HG03103 (cell line): ENCODE measurements around the gene IFFO2.

Source experiments
- ATAC-seq: cut with Tn5 transposase; IDR thresholded peaks from one replicate; pipeline ENCODE4 v1.9.1; 2021; ENCODE audit warnings: low read depth; ENCODE audit not compliant: unreplicated experiment

IFFO2 gene

DNA sequence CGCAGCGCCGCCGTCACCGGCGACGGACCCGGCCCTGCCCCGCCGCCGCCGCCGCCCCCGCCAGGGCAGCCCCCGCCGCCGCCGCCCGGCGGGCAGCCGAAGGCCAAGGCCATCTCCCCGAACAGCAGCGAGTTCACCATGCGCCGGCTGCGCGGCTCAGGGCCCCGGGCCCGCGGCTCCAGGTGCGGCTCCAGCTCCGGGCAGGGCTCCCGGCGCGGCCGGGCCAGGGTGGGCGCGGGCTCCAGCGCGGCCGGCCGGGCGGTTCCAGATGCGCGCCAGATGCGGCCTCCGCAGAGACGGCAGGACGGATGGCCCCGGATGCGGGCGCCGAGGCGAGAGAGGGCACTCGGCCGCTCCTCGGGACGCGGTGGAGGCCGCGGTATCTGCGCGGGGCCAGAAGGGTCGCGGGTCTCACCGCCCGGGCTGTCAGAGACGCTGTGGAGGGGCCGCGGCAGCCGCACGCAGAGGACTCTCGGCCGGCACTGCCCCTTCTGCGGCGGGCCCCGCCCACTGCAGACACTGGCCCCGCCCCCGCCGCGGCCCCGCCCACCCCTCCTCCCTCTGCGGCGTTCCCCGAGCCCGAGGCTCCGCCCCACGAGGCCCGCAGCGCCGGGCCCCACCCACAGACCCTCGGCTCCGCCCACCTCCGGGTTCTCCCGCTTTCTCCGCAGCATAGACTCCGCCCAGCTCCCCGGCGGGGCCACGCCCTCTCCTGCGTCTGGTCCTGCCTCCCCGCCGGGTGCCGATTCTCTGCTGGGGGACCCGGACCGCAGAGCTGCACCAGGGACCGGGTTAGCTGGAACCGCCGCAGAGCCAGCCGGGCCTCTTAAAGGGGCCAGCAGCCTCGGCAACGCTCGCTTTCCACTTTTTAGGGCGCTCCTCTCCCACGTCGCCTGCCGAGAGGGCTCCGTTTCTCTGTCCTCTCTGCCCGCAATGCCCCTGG, at the start of gene IFFO2:
IFFO2 (minus strand) TSS at position 484 of the 943 bp plus-strand sequence; CDS start at position 140, 344 bp downstream.
- ATAC-seq: peak; percentile 53

DNA sequence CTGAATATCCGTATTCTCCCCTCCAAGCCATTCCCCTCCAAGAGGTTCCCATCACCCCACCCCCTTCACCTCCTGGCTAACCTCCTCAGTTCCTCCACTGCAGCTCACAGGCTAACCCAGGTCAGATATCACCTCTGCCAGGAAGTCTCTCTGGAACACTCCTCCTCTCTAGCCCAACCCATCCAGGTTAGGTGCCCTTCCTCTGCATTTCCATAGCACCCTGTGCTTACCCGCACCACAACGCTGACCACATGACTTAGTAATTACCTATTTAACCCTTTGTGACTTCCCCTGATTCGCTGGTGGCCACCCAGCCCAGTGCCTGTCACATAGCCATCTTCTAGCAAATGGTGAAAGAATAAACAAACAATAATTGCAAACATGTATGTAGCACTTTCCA, 49.5 kb upstream of the IFFO2 start:
- ATAC-seq: no peak

DNA sequence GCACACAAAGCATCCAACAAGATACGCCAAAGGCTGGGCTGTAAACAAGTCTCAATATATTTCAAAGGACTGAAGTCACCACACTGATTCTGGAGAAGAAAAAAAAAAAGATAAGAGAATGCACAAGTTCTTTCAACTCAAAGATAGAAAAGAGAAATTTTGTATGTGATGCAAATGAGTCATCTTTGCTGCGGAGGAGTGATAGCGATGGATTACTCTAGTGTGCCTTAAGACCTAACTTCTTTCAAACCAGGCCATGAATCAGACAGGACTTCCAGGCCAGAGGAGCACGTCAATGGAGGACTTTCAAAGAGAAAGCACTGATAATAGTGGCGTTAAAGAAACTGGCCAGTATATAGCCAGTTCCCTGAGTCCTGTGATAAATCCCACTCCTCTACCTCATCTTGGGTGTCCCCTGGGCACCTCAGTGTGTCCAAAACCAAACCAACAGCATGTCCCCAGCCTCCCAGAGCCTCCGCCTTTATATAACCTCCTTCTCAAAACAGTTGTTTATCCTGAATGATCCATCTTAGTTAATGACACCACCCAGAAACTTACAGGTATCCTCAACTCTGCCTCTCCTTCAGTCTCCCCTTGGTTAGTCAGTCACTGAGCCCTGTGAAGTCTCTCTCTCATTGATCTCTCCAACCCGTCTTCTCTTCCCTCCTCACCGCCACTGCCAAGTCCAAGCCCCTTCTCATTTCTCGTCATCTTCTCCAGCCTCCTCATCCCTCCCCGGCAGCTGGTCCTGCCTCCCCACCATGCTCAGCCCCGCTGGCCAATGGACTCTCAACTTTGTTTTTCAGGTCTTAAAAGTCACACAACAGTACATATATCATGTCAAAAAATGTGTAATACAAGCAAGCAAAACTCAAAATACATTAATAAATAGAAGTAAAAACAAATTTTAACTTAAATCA, 47.2 kb upstream of the IFFO2 start:
- no peak for ATAC-seq

DNA sequence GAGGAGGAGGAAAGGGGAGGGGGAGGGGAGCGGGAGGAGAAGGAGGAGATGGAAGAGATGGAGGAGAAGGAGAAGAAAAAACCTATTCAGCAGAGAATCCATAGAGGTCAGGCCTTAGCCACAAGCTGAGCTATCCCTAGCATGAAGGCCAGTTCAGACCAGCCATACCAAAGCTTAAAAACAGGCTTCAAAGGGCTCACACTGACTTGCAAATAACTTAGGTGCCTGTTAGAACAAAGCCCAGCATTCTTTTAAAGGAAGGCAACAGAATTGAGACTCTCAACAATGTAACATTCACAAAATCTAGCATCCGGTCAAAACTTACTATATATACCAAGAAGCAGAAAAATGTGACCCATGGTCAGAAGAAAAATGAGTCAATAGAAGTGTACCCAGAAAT, 43.6 kb upstream of the IFFO2 start:
- no peak for ATAC-seq

DNA sequence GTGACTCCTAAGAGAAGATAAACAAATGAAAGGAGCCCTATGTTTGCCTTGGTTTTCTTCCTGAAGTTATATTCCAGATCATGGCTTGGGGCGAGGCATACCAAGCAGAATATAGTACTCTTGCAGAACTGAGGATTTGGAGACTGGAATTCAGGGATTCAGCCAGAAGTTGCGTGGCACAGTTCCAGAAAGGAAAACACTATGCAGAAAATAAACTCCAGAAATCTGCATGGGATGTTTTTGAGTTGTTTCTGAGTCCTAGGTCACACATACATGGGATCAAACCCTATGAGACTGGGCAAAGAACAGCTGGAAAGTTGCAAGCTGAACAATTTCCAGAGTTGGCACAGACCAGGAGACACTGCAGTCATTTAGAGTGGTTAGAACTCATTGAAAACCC, 42.9 kb upstream of the IFFO2 start:
- no peak for ATAC-seq

DNA sequence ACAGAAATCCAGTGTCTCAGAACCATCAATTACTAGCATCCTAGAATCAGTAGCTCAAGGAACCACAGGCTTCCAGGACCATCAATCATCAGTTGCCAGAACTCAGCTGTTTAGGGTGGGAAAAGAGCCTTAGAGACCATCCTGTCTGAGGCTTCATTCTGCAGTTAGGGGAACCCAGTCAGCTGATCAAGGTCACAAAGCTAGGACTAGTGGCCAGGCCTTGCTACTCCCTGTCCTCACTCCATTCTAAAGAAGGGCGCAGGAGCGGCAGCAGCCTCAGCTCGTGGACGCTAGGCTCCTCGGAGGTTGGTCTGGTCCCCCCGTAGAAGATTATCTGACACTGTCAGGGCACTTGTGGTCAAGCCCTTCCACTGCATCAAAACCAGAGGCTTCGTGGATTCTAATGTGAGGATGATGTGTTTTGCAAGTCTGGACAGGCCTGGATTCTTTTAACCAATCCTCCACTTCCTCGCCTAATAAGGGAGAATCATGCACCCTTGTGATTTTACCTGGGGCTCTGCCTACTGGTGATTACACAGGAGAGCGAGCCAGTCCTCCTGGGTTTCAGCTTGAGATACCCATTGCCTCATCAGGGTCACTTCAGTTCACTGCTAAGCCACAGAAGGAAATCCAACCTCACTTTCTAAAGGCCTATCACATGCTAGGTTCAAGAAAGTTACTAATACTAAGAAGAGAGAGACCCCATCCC, 41.7 kb upstream of the IFFO2 start:
- no peak for ATAC-seq

DNA sequence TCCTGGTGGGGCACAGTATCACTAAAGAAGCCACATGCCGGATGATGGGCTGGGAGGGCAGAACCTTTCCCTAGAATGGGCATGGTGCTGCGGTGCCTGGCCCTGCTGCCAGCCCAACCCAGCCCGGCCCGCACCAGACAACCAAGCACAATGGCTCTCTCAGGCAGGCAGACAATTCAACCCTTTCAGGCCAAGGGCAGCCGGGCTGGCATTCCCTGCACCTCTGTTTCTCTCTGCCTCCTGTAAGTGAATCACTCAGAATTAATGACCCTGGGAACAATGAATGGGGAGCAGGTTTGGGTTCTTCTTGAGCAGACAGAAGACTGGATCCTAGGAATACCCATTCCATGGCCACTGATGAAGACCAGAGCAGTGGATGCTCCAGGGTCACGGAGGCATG, 41.0 kb upstream of the IFFO2 start:
- no peak for ATAC-seq

DNA sequence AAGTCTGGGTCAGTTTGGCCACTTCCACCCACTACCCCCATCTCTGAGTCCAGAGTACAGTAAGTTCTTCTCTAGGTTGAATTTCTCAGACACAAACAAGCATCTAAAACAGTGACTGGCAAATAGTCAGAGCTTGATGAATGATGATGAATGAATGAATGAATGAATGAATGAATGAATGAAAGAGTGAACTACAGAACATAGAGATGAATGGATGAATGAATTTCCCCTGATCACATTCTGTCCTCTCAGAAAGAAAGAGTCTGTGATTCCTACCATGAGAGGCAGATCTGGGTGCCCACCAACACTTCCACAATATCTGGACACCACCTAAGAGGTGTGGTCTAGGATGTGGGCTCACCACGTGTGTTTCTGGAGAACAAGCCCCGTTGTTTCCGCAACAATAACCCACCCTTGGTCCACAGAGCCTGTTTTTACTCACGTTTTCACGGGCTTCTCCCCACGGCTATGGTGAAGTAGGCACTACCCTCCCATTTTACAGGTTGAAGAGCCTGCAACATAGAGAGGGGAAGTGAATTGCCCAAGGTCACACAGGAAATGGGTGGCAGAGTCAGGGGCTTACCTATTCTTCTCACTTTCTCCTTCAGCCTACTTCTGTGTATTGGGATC, 40.2 kb upstream of the IFFO2 start:
- no peak for ATAC-seq

DNA sequence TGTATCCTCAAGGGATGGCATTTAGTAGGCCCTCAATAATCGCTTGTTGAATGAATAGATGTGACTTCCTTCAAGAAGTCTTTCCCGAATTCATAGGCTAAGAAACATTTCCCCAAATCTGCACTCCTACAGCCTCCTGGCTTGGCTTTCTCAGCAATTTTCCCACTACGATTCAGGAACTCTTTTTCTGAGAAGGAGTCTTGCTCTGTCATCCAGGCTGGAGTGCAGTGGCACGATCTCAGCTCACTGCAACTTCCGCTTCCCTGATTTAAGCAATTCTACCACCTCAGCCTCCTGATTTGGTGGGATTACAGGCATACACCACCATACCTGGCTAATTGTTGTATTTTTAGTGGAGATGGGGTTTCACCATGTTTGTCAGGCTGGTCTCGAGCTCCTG, 37.9 kb upstream of the IFFO2 start:
- no peak for ATAC-seq

DNA sequence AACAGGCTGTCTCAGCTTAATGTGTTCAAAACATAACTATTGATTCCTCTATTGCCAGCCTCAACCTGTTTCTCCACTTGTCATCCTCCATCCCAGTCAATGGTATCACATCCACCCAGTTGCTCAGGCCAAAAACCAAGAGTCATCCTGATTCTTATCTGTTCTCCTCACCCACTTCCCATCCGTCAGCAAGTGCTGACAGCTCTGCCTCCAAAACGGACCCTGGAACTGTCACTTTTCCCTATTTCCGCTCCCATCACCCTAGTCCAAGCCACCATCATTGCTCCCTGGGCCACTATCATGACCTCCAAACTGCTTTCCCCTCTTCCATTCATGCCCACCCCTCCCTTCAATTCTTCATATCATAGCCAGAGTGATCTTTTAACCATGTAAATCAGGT, 36.2 kb upstream of the IFFO2 start:
- no peak for ATAC-seq

DNA sequence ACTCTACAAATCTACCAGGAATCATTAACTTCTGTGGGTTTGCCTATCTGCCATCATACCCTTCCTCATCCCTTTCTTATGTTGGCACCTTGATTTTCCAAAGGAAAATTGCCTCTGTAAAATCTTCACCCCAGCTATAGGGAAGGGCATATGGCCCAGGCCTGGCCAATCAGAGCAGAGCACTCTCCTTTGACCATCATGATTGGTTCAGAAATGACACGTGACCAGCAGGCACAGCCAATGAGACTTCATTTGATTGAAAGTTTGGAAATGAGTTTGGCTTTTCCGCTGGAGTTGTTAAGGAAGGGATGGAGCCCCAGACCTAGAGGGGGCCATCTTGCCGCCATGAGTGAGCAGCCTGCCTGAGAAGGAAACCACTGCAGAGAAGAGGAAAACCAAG, 35.1 kb upstream of the IFFO2 start:
- no peak for ATAC-seq

DNA sequence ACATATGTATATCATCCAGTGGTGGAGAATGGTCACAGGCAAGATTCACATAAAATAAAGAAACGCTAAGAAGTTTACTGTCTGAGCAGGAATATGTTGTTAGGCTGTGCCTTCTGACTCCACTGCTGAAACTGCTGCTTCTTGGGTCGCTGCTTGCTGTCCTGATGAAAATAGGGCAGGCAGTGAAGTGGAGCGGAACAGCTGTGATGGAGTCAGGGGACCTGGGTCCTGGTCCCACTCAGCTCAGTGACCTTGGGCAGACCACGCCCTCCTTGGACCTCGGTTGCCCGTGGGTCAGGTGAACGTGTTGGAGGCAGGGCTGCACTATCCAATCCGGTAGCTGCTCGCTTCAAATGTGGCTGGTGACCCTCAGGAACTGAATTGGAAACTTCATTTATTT, 33.4 kb upstream of the IFFO2 start:
- ATAC-seq: no peak

DNA sequence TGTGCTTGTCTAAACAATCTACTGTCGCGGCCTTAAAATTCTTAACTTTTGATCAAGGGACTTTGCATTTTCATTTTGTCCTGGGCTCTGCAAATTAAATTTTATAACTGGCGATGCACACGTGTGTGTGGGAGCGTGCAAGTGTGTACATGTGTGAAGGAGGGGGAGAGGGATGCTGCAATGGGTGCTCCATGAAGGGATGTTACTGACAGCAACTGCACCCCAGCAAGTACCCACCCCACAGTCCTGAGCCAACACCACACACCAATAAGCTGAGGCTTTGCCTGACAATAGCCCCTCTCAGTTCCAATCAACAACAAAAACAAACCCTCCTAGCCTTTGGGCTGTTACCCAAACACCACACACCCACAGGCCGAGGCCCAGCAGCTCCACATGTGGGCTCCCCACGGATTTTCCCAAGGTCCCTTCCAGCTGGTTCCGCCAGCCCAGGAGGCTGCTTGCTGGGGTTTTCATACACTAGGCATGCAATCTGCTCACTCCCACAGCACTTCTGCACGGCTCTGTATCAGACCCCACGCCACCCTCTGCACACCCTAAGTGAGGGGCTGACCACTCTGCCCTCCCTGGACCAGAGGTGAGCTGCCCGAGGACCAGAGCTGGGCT, 32.8 kb upstream of the IFFO2 start:
- ATAC-seq: no peak

DNA sequence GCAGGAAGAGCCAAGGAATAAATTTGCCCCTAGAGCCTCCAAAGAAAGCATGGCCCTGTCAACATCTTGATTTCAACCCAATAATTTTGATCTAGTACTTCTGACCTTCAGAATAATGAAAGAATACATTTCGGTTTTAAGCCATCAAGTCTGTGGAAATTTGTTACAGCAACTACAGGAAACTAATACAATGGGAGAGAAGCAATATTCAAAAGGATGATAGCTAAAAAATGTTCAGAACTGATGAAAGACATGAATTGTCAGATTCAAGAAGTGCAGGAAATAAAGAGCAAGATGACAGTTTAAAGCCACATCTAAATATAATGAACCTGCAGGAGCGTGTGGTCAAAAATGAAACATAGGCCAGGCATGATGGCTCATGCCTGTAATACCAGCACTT, 24.8 kb upstream of the IFFO2 start:
- ATAC-seq: no peak

DNA sequence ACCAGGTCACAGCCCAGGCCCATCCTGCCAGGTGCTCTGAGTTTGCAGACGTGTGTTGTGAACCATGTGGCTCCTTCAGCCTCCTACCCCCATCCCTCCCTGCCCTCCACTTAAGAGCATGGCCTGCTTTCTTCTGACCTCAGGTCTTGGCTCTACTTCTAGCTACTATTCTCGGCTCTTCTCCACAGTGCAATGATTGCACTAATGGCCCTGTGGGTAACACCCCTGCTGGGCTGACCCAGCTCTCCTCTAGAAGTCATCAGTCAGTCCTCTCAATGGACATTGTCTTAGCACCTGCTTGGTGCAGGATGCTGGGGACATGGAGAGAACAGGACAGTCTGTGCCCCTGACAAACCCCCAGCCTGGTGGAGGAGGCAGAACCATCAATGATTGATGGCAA, 22.2 kb upstream of the IFFO2 start:
- no peak for ATAC-seq

DNA sequence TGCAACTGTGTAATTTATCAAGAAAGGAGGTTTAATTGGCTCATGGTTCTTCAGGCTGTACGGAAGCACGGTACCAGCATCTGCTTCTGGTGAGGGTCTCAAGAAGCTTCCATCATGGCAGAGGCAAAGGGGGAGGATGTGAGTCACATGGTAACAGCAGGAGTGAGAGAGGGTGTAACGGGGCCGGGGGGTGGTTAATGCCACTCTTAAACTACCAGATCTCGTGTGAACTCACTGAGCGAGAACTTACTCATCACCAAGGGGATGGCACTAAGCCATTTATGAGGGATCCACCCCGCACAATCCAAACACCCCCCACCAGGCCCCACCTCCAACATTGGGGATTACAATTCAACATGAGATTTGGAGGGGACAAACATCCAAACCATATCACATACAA, 21.0 kb upstream of the IFFO2 start:
- ATAC-seq: no peak

DNA sequence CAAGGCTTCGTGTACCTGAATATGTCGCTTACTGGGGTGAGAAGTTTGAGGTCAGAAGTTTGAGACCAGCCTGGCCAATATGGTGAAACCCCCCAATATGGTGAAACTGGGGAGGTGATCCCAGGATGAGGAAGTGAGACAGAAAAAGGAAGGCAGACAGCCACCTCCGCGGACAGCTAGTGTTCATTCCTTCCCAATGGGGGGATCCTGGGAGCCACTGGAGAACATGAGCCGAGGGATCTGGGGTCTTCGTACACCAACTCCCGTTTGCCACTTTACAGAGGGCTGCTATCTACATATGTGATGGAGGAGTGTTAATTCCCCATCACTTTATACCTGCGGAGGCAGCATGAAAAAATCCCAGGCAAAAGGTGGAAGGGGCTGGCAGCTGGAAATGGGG, 19.6 kb upstream of the IFFO2 start:
- ATAC-seq: no peak

DNA sequence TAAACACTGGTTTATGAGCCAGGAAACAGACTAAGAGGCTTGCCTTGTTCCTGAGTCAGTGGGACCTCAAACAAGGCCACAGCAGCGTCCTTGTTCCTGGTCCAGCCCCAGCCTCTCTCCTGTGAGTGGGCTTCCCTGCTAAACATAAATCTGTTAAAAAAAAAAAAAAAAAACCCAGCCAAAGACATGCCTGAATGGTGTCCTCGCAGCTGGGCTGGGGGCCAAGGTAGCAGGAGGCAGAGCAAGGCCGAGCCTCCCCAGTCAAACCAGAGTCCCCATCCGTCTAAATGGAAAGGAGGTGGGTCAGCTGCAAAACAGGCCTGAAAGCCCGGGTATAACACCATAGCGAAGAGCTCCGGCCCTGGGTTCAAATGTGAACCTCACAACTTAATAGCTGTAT, 18.1 kb upstream of the IFFO2 start:
- ATAC-seq: no peak

DNA sequence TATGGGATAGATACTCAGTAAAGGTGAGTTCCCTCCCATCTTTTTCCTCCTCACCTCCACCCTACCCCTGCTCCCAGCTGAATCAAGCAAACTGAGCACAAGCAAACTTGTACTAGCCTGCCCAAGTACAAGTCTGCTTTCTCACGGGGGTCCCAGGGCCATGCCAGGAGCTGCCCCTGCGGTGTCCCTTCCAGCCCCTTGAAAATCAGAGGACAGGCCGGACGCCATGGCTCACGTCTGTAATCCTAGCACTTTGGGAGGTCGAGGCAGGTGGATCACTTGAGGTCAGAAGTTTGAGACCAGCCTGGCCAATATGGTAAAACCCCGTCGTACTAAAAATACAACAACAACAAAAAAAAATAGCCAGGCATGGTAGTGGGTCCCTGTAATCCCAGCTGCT, 17.5 kb upstream of the IFFO2 start:
- no peak for ATAC-seq

DNA sequence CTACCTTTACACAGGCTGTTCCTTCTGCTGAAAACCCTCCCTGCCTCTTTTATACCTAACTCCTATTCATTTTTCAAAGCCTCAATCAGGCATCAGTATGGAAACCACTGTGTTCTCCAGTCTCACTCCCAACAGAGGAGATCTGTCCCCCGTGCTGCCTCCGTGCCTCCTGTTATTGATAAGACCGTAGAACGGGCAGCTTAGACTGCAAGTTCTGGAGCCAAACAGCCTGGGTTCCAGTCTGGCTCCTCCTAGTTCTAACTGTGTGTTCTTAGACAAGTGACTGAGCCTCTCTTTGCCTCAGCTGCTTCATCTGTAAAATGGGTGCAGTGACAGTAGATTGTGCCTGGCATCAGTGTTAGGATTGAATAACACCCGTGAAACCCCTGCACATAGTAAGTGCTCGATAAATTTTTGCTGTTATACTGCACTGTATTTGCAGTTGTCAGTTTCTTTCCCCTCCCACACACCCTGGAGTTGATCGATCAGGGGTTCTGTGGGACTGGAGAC, 17.0 kb upstream of the IFFO2 start:
- no peak for ATAC-seq
